ENCODE measurements around the gene HRH1.

DNA sequence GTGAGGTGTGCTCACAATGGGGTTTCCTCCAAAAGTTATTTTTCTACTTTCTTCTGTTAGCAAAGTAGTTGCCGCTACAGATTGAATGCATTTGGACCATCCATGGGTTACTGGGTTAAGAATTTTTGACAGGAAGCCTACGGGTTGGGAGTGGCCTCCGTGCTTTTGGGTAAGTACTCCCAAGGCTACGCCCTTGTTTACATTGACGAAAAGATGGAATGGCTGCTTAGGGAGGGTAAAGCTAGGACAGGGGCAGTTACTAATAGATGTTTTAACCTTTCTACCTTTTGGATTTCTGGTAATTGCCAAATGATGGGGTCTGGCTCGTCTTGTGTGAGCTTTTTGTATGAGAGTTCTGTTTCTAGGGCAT is 97.5 kb downstream of the HRH1 start:
- TF ChIP-seq, protein P1, sequence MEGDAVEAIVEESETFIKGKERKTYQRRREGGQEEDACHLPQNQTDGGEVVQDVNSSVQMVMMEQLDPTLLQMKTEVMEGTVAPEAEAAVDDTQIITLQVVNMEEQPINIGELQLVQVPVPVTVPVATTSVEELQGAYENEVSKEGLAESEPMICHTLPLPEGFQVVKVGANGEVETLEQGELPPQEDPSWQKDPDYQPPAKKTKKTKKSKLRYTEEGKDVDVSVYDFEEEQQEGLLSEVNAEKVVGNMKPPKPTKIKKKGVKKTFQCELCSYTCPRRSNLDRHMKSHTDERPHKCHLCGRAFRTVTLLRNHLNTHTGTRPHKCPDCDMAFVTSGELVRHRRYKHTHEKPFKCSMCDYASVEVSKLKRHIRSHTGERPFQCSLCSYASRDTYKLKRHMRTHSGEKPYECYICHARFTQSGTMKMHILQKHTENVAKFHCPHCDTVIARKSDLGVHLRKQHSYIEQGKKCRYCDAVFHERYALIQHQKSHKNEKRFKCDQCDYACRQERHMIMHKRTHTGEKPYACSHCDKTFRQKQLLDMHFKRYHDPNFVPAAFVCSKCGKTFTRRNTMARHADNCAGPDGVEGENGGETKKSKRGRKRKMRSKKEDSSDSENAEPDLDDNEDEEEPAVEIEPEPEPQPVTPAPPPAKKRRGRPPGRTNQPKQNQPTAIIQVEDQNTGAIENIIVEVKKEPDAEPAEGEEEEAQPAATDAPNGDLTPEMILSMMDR (IDR thresholded peaks at IDR 0.05), result no peak
- TF ChIP-seq POLR2A (IDR thresholded peaks at IDR 0.05; ENCODE audit: low read depth) (no peak), EP300 (IDR thresholded peaks at IDR 0.05) (no peak)

All from esophagus muscularis mucosa (tissue), 4 donors.